DMS53 (cell line): Measurements from ENCODE around the gene PCDHAC2.

ENCODE experiments used
- DNase-seq: peaks from one replicate; lab custom pipeline; 2025; lab: John Stamatoyannopoulos, UW

Gene PCDHAC2

GRCh38 chr5:140986117-140986521, 19.8 kb downstream of the PCDHAC2 start:
- no peak for DNase-seq

- DNase-seq, result peak; percentile 54
These were observed 21.8 kb downstream of the PCDHAC2 start for GRCh38 chr5:140988100-140988499.

DNA sequence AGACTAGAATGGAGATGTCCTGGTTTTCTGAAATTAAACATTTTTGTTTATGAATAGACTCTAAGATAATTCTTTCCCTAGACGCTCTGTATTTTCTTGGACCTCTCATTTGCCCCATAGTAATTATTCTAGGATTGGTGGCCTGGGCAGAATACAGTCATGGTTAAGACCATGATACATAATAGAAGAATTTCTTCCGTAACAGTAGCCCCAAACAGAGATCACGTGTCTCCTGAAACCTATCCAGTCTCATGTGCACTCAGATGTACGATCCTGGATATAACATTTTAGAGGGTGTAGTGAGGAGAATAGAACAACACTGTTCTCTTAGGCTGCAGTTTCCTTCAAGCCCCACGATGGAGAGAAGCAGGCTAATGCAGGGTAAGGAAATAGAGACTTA, 22.3 kb downstream of the PCDHAC2 start:
- DNase-seq, result no peak

DNA sequence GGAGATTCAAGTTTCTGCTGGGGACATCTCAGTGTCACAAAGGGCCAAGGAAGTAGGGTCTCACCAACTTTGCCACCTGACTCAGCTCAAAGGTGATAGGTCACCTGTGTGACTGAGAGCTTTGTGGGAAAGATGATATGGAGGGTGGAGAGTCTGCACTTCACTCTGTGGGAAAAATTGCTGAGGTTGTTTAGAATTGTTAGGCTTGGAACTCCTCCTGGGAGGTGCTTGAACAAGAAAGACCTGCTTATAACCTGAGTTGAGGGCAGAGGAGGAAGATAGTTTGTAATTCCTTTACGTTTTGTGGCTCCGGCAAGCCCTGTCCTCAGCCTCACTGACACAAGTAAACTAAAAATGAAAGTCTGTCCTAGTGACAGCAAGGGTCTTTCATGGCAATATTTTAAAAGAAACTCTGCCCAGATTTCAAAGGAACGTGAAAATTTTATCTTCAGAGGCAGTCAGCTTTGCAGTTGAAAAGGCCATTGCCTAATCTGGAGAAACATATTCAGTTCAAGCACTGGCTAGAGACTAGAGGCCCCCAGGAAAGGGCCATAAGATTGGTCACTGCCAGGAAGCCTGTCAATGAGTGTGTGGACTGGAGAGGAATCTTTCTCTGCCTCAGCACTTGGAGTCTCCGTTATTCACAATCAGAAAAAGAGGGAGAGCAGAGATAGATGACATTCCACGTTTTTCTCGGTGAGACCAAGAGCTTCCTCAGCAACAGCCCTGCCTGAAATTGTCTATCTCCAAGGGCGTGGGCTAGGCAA, 23.2 kb downstream of the PCDHAC2 start:
- no peak for DNase-seq

DNA sequence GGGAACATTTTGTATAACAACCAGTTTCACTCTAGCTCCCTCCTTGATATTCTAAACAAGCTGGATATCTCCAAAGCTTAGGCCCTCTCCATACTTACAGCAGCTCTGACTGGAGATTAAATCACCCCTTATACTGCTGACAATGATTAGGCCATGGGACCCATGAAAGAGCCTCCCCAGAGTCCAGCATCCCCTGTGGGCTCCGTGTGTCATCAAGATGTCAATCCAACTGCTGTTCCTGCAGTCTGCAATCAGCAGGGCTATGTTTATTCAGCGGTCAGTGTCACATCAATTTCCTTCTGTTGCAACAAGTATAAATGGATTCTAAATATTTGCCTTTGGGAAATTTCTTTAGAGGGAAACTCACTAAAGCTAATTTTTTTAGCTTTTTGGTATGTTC, 26.6 kb downstream of the PCDHAC2 start:
- DNase-seq, result no peak

DNA sequence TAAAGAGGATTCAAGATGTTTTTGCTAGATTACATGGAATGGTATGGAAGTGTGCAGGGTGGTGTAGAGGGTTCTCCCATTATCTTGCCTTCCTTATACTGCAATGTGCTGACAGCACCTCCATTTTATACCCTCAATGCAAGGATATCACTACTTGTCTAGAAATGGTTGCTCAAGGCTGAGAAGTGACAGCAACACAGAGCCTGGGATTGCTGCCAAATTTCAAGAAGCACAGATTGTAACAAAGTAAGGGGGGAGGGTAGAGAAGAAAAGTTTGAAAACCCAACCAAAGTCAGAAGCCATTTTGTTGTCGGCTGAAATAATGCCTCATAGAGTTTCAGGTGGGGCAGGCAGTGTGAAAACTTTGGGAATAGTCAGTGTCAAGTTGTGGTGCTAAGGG, 29.8 kb downstream of the PCDHAC2 start:
- no peak for DNase-seq

DNA sequence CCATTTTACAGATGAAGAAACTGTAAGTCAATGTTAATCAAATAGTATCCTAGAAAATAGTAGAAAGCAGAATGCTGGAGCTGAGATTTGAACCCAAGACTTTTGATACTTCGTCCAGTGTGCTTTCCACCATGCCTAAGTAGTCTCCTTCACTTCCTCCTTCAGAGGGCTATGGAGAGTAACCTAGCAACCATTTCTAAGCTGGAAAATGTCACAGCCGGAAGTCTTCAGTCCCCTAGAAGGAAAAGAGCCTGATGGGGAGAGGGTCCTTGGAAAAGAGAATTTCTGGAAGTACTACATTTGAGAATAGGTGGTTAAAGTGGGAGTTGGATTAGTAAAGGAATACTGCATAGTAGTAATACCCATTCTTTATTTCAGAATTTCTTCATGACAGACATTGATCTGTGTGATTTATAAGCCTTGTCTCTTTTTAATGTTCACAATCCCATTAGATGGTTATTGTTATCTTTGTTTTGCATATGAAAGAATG, 32.7 kb downstream of the PCDHAC2 start:
- DNase-seq, result no peak

GRCh38 chr5:141001446-141001843, 35.2 kb downstream of the PCDHAC2 start:
- DNase-seq, result peak; percentile 79

- DNase-seq, result peak; percentile 78
These were observed 35.7 kb downstream of the PCDHAC2 start for GRCh38 chr5:141001844-141002604.

DNA sequence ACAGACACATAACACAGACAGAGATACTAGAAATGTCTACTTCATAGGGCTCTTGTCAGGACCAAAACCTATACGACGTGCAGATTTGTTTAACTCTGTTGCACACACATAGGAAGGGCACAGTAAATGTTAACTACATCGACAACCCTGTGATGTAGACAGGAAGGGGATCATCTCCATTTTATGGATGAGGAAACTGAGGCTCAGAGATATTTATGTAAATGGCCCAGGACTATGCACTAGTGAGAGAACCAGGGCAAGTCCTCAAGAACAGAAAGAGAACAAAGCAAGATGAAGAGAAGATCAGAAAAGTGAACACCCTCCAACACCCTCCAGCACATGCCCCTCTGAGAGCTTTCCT, 36.3 kb downstream of the PCDHAC2 start:
- no peak for DNase-seq

DNA sequence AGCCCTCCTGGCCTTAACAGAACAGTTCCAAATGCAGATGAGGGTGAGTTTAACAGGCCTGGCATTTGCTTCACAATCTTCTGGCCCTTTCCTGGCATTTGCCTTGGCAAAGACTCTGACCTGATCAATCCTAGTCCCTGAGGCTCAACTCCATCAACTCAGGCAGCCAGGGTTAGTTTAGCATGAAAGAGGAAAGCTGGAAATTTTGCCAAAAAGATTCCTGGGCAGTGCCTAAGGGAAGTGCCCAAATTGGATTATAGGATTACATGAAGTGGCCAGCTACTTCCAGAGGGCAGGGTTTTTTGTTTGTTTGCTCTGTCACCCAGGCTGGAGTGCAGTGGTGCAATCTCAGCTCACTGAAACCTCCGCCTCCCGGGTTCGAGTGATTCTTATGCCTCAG, 36.8 kb downstream of the PCDHAC2 start:
- peak; percentile 35 for DNase-seq

- DNase-seq, result peak; percentile 98
These were observed 37.7 kb downstream of the PCDHAC2 start for GRCh38 chr5:141003791-141004611.

DNA sequence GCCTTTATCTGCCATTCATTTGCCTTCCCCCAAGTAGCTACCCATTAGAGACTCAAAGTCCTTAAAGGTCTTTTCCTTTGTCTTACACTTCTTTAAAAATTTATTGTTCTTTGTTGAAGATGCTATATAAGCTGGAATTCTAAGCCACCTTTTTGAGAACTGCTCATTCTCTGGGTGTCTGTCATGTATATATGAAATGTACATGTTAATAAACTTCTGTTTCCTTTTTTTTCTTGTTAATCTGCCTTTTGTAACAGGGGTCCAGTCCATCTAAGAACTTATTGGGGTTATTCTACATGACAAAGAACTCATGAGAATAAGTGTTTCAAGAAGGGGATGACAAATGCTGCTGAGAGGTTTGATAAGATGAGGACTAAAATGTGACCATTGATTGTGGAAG, 41.5 kb downstream of the PCDHAC2 start:
- DNase-seq, result no peak

DNA sequence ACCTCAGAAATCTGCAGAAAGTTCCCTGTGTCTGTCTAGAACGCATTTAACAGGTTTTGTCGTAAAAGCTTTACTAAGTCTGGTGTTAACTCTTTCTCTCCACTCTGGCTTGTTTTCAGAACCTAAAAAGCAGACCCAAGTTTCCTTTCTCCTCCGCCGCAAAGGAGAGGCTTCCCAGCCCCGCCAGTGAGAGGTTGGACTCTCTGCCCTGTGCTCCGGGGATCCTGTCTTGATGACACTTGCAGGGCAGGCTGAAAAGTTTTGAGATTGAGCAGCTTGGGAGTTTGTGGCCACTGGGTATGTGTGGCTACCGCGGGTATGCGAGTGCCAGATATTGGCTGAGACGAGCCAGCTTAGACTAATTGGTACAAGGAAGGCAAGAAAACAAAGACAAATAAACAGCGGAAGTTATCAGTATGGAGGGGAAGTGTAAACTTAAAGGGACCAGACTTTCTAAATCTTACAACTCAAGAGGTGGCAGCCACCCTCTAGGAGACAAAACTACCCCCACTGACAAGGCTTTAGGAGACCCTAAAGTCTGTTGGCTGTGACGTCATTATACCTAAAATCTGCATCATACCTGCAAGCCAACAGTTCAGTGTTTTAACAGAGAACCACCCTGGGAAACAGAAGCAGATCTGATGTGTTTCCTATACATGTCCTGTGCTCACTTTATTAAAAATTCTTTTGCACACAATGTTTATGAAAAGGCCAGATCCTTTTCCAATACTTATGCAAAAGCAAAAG, 43.9 kb downstream of the PCDHAC2 start:
- no peak for DNase-seq

GRCh38 chr5:141017943-141018342, 51.7 kb downstream of the PCDHAC2 start:
- peak; percentile 14 for DNase-seq
